ENCODE results near the gene MARCHF10.
"Not testable (repeated sequence)": the region's sequence is repeated elsewhere in the genome, so short reads cannot be mapped to it uniquely, and the experiment has no call there.

Gene MARCHF10

DNA sequence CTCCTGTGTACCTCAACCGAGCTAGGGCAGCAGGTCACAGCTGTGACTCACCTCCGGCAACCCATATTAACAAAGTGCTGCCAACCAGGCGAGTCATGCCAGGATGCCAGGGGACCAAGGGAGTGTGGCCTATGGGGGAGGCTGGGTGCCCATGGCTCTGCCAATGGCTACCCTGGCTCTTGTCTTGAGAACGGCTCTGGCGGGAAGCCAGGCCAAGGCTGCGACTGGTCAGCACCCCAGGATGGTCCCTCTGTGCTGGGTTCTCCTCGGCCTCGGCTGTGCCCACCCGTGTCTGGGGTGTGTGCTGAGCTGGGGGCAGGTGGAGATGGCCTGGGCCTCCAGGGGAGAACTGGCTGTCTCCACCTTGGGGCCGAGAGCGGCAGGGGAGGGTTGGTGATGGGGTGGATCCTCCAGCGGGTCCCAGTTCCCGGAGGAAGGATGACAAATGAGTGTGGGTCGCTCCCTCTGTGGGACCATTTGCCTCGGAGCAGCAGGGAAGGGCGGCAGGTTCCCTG, 104.8 kb downstream of the MARCHF10 start:
- H3K4me3 ChIP-seq (replicated peaks; ENCODE audit: low read depth, low read length): peak overlapping the region; percentile 50
- no peak for DNase-seq (ENCODE audit: extremely low read depth, low read depth)
- TF ChIP-seq, protein P1, sequence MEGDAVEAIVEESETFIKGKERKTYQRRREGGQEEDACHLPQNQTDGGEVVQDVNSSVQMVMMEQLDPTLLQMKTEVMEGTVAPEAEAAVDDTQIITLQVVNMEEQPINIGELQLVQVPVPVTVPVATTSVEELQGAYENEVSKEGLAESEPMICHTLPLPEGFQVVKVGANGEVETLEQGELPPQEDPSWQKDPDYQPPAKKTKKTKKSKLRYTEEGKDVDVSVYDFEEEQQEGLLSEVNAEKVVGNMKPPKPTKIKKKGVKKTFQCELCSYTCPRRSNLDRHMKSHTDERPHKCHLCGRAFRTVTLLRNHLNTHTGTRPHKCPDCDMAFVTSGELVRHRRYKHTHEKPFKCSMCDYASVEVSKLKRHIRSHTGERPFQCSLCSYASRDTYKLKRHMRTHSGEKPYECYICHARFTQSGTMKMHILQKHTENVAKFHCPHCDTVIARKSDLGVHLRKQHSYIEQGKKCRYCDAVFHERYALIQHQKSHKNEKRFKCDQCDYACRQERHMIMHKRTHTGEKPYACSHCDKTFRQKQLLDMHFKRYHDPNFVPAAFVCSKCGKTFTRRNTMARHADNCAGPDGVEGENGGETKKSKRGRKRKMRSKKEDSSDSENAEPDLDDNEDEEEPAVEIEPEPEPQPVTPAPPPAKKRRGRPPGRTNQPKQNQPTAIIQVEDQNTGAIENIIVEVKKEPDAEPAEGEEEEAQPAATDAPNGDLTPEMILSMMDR (IDR thresholded peaks at IDR 0.05; ENCODE audit: low read depth, low read length, missing control alignments): no peak

DNA sequence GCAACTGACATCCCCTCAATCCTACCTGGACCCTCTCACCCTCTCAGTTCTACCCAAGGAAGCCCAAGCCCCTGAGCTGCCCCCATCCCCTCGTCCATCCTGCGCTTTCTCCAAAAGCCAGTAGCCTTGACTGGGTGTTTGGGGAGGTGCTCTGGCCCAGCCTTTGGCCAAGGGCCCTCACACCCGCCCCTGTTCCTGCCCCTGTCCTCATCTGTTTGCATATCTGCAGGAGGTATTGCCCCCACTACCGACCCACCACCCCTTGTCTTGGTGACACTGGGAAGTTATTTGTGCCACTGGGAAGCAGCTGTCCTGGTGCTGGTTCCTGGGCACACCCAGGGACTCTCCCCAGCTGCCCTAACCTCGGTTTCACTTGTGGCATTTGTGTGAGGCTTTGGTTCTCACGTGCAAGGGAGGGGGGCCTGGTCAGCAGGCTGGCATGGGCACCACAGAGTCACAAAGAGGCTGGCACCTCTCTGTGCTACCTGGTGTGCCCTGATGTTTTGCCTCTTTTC, 105.3 kb downstream of the MARCHF10 start:
- TF ChIP-seq, protein P1 (IDR thresholded peaks at IDR 0.05; ENCODE audit: low read depth, low read length, missing control alignments): no peak
- H3K4me3 ChIP-seq (replicated peaks; ENCODE audit: low read depth, low read length): no peak overlapping the region
- DNase-seq (ENCODE audit: extremely low read depth, low read depth): no peak

DNA sequence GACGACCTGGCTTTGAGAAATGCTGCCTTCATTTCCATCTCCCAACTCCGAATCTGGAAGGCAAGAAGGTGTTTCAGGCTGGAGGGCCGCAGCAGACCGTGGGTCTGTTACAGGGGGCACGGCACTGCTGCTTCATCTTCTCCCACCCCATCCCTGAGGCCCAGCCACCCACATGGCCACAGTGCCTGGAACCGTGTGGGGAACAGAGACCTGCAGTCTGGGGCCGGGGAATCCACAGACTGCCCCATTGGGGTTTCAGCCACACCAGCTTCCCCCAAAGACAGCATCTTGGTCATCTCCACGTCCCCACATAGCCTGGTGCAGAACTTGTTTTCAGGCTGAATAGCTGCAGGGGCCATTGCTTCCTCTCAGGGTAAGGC, 106.4 kb downstream of the MARCHF10 start:
- H3K4me3 ChIP-seq (replicated peaks; ENCODE audit: low read depth, low read length): no peak overlapping the region
- TF ChIP-seq, protein P1 (IDR thresholded peaks at IDR 0.05; ENCODE audit: low read depth, low read length, missing control alignments): no peak

DNA sequence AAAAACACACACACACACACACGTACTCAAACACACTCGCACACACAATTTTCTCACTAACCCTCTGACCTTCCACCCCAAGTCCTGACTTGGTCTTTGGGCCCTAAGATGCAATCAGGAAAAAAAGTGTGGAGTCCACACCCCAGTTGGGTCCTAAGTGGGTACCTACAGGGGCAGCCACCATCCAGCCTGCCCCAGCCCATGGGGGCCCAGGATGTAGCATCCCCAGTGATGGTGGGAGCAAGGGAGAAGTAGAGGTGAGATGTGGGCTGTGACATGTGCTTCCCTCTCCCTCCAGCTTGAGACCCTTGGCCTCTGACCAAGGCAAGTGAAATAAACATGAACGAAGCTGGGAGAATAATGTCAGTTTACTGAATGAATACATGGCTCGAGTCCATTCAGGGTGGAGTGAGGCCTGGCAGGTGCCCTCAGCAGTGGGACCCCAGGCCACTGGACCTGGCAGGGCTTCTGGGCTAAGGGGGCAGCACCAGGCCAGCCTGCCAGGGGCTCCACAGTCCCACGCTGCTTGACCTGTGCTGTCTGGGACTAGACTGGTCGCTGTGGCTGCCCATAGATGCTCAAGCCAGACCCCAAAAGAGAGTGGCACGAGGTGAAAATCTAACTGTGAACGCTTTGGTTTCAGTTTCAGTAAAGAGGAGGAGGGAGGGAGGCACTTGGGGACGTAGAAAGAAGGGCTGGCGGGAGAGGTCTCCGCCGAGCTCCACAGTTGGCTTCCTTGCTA, 107.0 kb downstream of the MARCHF10 start:
- H3K4me3 ChIP-seq (replicated peaks; ENCODE audit: low read depth, low read length): no peak overlapping the region
- no peak for DNase-seq (ENCODE audit: extremely low read depth, low read depth)
- TF ChIP-seq, protein P1 (IDR thresholded peaks at IDR 0.05; ENCODE audit: low read depth, low read length, missing control alignments): no peak

More for the DNA sequence above, 106.4 kb downstream of the MARCHF10 start:
- no peak for DNase-seq (ENCODE audit: extremely low read depth, low read depth)

DNA sequence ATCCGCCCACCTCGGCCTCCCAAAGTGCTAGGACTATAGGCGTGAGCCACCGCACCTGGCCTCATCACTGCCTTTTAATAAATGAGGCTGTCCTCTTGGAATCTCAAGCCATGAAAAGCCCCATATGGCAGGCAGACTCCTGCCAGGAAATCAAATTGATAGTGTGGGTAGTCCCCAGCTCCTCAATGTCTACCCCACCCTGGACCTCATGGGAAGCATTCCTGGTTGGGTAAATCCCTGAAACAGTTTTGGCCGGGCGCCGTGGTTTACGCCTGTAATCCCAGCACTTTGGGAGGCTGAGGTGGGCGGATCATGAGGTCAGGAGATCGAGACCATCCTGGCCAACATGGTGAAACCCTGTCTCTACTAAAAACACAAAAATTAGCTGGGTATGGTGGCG, 109.7 kb downstream of the MARCHF10 start:
- H3K4me3 ChIP-seq (replicated peaks; ENCODE audit: low read depth, low read length); DNase-seq (ENCODE audit: extremely low read depth, low read depth): not testable (repeated sequence)

DNA sequence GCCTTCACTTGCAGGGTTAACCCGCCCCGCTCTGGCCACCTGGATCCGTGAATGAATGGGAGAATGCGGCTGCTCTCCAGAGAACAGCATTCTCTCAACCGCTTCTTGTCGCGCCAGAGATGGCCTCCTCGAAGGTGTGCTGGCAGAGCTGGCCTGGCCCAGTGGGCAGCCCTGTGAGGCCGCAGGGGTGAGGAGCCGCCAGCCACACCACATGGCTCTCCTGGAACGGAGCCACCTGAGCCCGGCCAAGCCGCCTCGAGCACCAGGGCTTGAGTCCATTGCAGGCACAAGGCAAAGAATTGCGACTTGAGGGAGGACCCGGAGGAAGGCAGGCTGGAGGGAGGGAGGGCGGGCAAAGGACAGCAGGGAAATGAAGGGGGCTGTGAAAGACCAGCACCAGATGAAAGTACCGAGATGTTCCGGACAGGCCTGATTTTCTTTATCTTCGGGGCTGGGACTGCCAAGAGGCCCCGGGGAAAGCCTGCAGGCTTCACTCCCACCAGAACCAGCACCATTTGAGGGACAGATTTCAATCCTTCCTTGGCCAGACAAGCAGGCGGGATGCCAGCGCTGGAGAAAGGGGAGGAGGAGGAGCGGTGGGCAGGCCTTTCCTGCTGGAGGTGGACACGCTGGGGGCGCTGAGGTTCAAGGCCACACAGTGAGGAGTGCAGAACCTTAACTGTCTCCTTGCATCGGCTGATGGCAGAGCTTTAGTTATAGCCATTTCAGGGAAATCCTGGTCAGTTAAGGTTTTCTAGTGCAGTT, 111.2 kb downstream of the MARCHF10 start:
- H3K4me3 ChIP-seq (replicated peaks; ENCODE audit: low read depth, low read length): no peak overlapping the region
- TF ChIP-seq, protein P1 (IDR thresholded peaks at IDR 0.05; ENCODE audit: low read depth, low read length, missing control alignments): no peak
- no peak for DNase-seq (ENCODE audit: extremely low read depth, low read depth)

DNA sequence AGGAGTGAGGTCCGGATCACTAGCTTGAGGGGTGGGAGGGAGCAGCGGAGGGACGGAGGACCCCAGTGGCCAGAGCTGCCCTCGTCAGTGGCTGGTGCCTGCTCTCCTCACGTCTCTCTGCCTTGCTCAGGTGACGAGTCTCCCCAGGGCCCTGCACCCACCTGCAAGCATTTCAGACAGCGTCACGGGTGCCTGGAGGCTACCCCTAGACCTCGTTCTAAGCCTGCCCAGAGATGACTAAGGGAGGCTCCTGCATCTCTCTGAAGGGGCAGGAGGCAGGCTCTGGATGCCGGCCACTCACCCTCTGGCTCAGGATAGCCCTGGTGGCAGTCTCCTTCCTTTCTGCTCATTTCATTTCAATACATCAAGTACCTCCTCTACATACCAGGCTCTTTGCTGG, 111.9 kb downstream of the MARCHF10 start:
- DNase-seq (ENCODE audit: extremely low read depth, low read depth): no peak
- TF ChIP-seq, protein P1 (IDR thresholded peaks at IDR 0.05; ENCODE audit: low read depth, low read length, missing control alignments): no peak
- H3K4me3 ChIP-seq (replicated peaks; ENCODE audit: low read depth, low read length): no peak overlapping the region

DNA sequence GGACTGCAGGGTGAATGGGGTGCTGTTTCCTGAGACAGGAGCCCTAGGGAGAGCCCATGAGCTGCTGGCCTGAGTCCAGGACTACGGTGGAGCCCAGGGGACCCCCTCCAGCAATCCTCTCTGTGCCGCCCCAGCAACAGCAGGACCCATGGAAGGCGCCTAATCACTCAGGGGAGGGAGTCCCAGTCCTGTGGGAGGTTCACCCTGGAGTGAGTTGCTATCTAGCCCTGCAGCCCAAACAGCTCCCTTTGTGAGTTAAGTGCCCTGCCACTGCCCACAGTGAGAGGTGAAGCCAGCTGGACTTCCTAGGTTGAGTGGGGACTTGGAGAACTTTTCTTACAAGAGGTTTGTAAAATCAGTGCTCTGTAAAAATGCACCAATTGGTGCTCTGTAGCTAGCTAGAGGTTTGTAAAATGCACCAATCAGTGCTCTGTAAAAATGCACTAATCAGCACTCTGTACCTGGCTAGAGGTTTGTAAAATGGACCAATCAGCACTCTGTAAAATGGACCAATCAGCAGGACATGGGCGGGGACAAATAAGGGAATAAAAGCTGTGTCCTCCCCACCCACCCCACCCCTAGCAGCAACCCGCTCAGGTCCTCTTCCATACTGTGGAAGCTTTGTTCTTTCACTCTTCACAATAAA, 112.9 kb downstream of the MARCHF10 start:
- H3K4me3 ChIP-seq (replicated peaks; ENCODE audit: low read depth, low read length); DNase-seq (ENCODE audit: extremely low read depth, low read depth): not testable (repeated sequence)

Measured in HFF-Myc (cell line).